K562 (cell line): ENCODE measurements around the gene KRT36. TPM values are rescaled to one million over a fixed set of nuclear protein-coding genes. Genes with fewer than 3 reads are reported as not detected.

Experiments
- ATAC-seq: fragments of 200-7000 bp; cut with Tn5 transposase; 3 replicates; pipeline ENCODE4 v1.9.1; 2020; ENCODE audit warnings: moderate library complexity
- BruUV-seq: library from RNA; stranded (reverse); fragments of 400-500 nt; replicated peaks from 2 replicates; lab custom pipeline; 2021; lab: Mats Ljungman, UMichigan
- CTCF ChIA-PET: fragments of 300-600 bp; formaldehyde crosslinking; extraction: SDS; loops from one replicate; lab custom pipeline; 2021; ENCODE audit warnings: low intra/inter-chr PET ratio; lab: Yijun Ruan, JAX
- POLR2A ChIA-PET: fragments of 300-600, 350-650 bp; sonication (Branson Sonifier 250); formaldehyde crosslinking; extraction: SDS; loops from one replicate; lab custom pipeline; 2021; ENCODE audit warnings: antibody characterized with exemption, inconsistent platforms; lab: Yijun Ruan, JAX
- DNase-seq, 4 experiments: peaks; one replicate each; pipeline versions ENCODE4 v3.0.0 to v3.0.0-alpha.2; 2011 to 2018; ENCODE audit warnings: low spot score in 3 of 4, mixed read lengths in 3 of 4; ENCODE audit errors: extremely low read depth in 1 of 4
- FAIRE-seq: peaks from 2 replicates; lab custom pipeline; 2011; peaks lifted over from hg19 to GRCh38; lab: Jason Lieb, UNC
- H2AFZ ChIP-seq: 2 replicates; pipeline ENCODE4 v1.6.0; 2011; ENCODE audit warnings: low read depth, low read length, control low read depth, inconsistent platforms
- H3K27ac ChIP-seq: fragments of 200-600 bp; 3 replicates; pipeline ENCODE4 v1.8.0; 2011; ENCODE audit warnings: low read depth, mild to moderate bottlenecking, control low read depth, inconsistent platforms, low read length, moderate library complexity, mixed read lengths; ENCODE audit errors: extremely low read depth
- H3K27me3 ChIP-seq, 2 experiments: fragments of 300-600 bp in 1 of 2; 2 replicates in 1 of 2; 3 replicates in 1 of 2; pipeline versions ENCODE4 v1.6.0 to v1.8.0; 2011; ENCODE audit warnings: inconsistent platforms in 2 of 2, low read length in 2 of 2, mild to moderate bottlenecking in 1 of 2, mixed read lengths in 1 of 2, moderate library complexity in 1 of 2; ENCODE audit not compliant: control insufficient read depth in 2 of 2, insufficient read depth in 2 of 2
- H3K36me3 ChIP-seq: fragments of 300-600 bp; 3 replicates; pipeline ENCODE4 v1.8.0; 2011; ENCODE audit warnings: mild to moderate bottlenecking, low read length, inconsistent platforms; ENCODE audit not compliant: control insufficient read depth, insufficient read depth
- H3K4me1 ChIP-seq, 2 experiments: fragments of 200-600 bp in 1 of 2; replicated peaks in 1 of 2; 2 replicates in 1 of 2; 3 replicates in 1 of 2; pipeline versions ENCODE4 v1.5.1 to v1.8.0; 2011; ENCODE audit warnings: inconsistent platforms in 2 of 2, low read length in 2 of 2, mild to moderate bottlenecking in 1 of 2, mixed read lengths in 1 of 2, moderate library complexity in 1 of 2; ENCODE audit not compliant: control insufficient read depth in 2 of 2, insufficient read depth in 2 of 2
- H3K4me2 ChIP-seq: 2 replicates; pipeline ENCODE4 v1.6.1; 2011; ENCODE audit warnings: low read length, control low read depth, inconsistent platforms, mixed read lengths; ENCODE audit not compliant: insufficient read depth
- H3K4me3 ChIP-seq: fragments of 200-600 bp; sonication (generic), shearing (Covaris generic); 2 replicates; pipeline ENCODE4 v1.5.1; 2016; ENCODE audit warnings: control low read depth, inconsistent platforms
- H3K79me2 ChIP-seq: fragments of 200-600 bp; 3 replicates; pipeline ENCODE4 v1.8.0; 2011; ENCODE audit warnings: low read length, inconsistent platforms; ENCODE audit not compliant: control insufficient read depth, insufficient read depth
- H3K9ac ChIP-seq, 2 experiments: 2 replicates each; pipeline versions ENCODE4 v1.6.0 to v1.6.1; 2011; ENCODE audit warnings: low read depth in 2 of 2, low read length in 2 of 2, control low read depth in 1 of 2, inconsistent platforms in 1 of 2, mild to moderate bottlenecking in 1 of 2, mixed read lengths in 1 of 2; ENCODE audit not compliant: insufficient read depth in 1 of 2
- H3K9me1 ChIP-seq: one replicate; pipeline ENCODE4 v1.6.0; 2011; ENCODE audit warnings: inconsistent platforms, mild to moderate bottlenecking, low read length, moderate library complexity; ENCODE audit not compliant: control insufficient read depth, insufficient read depth
- H3K9me3 ChIP-seq: replicated peaks from 2 replicates; pipeline ENCODE4 v1.5.1; 2011; ENCODE audit warnings: low read depth, low read length, inconsistent platforms; ENCODE audit not compliant: control insufficient read depth, insufficient read depth
- H4K20me1 ChIP-seq: replicated peaks from 2 replicates; pipeline ENCODE4 v1.6.1; 2011; ENCODE audit warnings: low read length, inconsistent platforms, mixed read lengths; ENCODE audit not compliant: control insufficient read depth, insufficient read depth
- CHD7 ChIP-seq: fragments of 200-600 bp; sonication (generic); IDR thresholded peaks from one replicate; pipeline ENCODE4 v1.6.1; 2012; ENCODE audit warnings: mild to moderate bottlenecking, low read depth, low read length, inconsistent platforms
- CTCF ChIP-seq, 3 experiments: IDR thresholded peaks in 2 of 3; conservative IDR thresholded peaks in 1 of 3; 2 replicates each; pipeline ENCODE4 v1.5.1; 2011 to 2012; ENCODE audit warnings: low read length in 3 of 3, mild to moderate bottlenecking in 3 of 3, control low read depth in 2 of 3, improper control_type of control experiment in 1 of 3, inconsistent platforms in 1 of 3, low read depth in 1 of 3, mixed read lengths in 1 of 3, moderate library complexity in 1 of 3; ENCODE audit not compliant: insufficient read depth in 2 of 3
- EHMT2 ChIP-seq: fragments of 450-650 bp; IDR thresholded peaks from 2 replicates; pipeline ENCODE4 v1.6.1; 2018; ENCODE audit warnings: antibody characterized with exemption
- MECOM ChIP-seq: fragments of 250-450 bp; sonication (Bioruptor Pico); IDR thresholded peaks from 2 replicates; pipeline ENCODE4 v1.8.0; 2022; ENCODE audit warnings: inconsistent platforms
- SP2 ChIP-seq: IDR thresholded peaks from 2 replicates; pipeline ENCODE4 v1.6.1; 2011; ENCODE audit warnings: mild to moderate bottlenecking, low read depth, low read length, moderate library complexity; ENCODE audit not compliant: poor library complexity, severe bottlenecking; ENCODE audit errors: extremely low read depth
- STAT5B ChIP-seq: fragments of 250-450 bp; sonication (Bioruptor Pico); IDR thresholded peaks from 2 replicates; pipeline ENCODE4 v1.8.0; 2021; ENCODE audit warnings: mild to moderate bottlenecking, inconsistent platforms
- TEAD2 ChIP-seq: fragments of 450-650 bp; IDR thresholded peaks from 2 replicates; pipeline ENCODE4 v1.6.1; 2016; ENCODE audit warnings: missing genetic modification characterization, control low read depth, missing compliant biosample characterization
- WGBS: fragments of 100-300 bp; shearing (Covaris generic); methylation state at CpG from one replicate; pipeline ENCODE4 v1.1.6; 2016; ENCODE audit warnings: low coverage, mixed read lengths; ENCODE audit not compliant: insufficient coverage; ENCODE audit errors: missing lambda C conversion rate; 5-methylcytosine and 5-hydroxymethylcytosine counted together
- in situ Hi-C: fragments of 300-500 bp; cut with MboI; formaldehyde crosslinking; loops from 4 replicates; pipeline ENCODE4 v1.15.0; 2018; ENCODE audit warnings: inconsistent platforms, mixed read lengths
- intact Hi-C: fragments of 100-400 bp; cut with micrococcal nuclease; formaldehyde crosslinking; loops from 2 replicates; pipeline ENCODE4 v1.14.2; 2022
- polyA plus RNA-seq, 8 experiments: library from polyadenylated mRNA; depleted of rRNA in 4 of 8; stranded (reverse) in 5 of 8; unstranded in 3 of 8; fragments of >200 nt; fragmentation: Nextera tagmentation in 2 of 8; fragmentation: Illumina TruSeq in 1 of 8; extraction: Ambion mirVana in 2 of 8; extraction: Trizol in 1 of 8; gene quantifications; 2 replicates each; pipeline versions ENCODE4 v1.2.1 to v1.2.3, GENCODE V29; 2011 to 2014; ENCODE audit warnings: inconsistent platforms in 1 of 8, missing spikeins in 1 of 8
- total RNA-seq, 7 experiments: library from RNA; depleted of rRNA in 6 of 7; stranded (reverse); fragments of >200 nt in 6 of 7; fragmentation: Illumina TruSeq in 2 of 7; extraction: Trizol in 2 of 7; gene quantifications; 2 replicates each; pipeline versions ENCODE4 v1.2.1 to v1.2.3, GENCODE V29; 2011 to 2021; ENCODE audit warnings: low replicate concordance in 1 of 7

KRT36 gene
- total and polyA plus RNA-seq, 9 of the 15 experiments (the other 6 are each of a cell fraction or from before 2014, with no cell fraction given), result 0.04 TPM; not detected in 8

GRCh38 chr17:41535764-41536481 lies 46.2 kb upstream of the KRT36 start:
- no TSS peak for BruUV-seq
- ChIA-PET POLR2A (interaction anchor here (0.5 to 1.5 kb wide), 2 partner anchors 143 to 166 kb away, joined by 3 to 4 read pairs; partner anchors contain the start of gene KRT33B), CTCF (no interaction called here)
- in situ Hi-C loops, result no loop called here
- Histone ChIP-seq H3K27ac (no peak overlapping the region), H3K9me3 (no peaks in the 10 kb centered on the region), H3K4me3 (no peak overlapping the region), H2AFZ (peak overlapping the region; percentile 10; the same call in 1 of the 2 replicates), H3K27me3 (no peaks in the 10 kb centered on the region), H3K9ac (no peak overlapping the region), H3K36me3 (no peaks in the 10 kb centered on the region), H3K4me1 (peaks cover 21 to 27% of the 10 kb centered on the region in 2 experiments), H3K9me1 (no peaks in the 10 kb centered on the region), H3K4me2 (no peak overlapping the region), H4K20me1 (no peaks in the 10 kb centered on the region), H3K79me2 (no peaks in the 10 kb centered on the region)
- intact Hi-C loops, result no loop called here
- TF ChIP-seq MECOM (CRISPR knock-in tag) (no peak), TEAD2 (tag) (no peak), CTCF (IDR thresholded peaks at IDR 0.05 in 2 of 3, conservative IDR thresholded peaks at IDR 0.05 in 1 of 3; ENCODE audit: insufficient read depth in 2 of 3, low read depth in 1 of 3, low read length in 3 of 3) (no peak), SP2 (no peak), EHMT2 (no peak), STAT5B (CRISPR knock-in tag) (no peak), CHD7 (no peak)
- FAIRE-seq (no peak), DNase-seq (no peak), ATAC-seq (no peak)
- WGBS, result 58% methylated on average over 13 of the region's 15 CpGs
